Breast epithelium (tissue), 3 donors: ENCODE measurements around the gene WFDC6.

Source experiments
- POLR2A ChIP-seq: fragments of 450-650 bp; IDR thresholded peaks from one replicate; pipeline ENCODE4 v1.6.1; 2016; ENCODE audit warnings: antibody characterized with exemption, mild to moderate bottlenecking, moderate library complexity
- POLR2AphosphoS5 ChIP-seq, 3 donors: sonication (generic); formaldehyde crosslinking; IDR thresholded peaks; one replicate each; pipeline ENCODE4 v1.6.1; 2017; ENCODE audit warnings: antibody characterized with exemption in 3 of 3
- TF ChIP-seq, protein P1 (sequence below), 3 donors: fragments of 450-650 bp; IDR thresholded peaks; one replicate each; pipeline ENCODE4 v1.5.1; 2016 to 2017; ENCODE audit warnings: antibody characterized with exemption in 3 of 3, mild to moderate bottlenecking in 3 of 3, moderate library complexity in 3 of 3

DNA sequence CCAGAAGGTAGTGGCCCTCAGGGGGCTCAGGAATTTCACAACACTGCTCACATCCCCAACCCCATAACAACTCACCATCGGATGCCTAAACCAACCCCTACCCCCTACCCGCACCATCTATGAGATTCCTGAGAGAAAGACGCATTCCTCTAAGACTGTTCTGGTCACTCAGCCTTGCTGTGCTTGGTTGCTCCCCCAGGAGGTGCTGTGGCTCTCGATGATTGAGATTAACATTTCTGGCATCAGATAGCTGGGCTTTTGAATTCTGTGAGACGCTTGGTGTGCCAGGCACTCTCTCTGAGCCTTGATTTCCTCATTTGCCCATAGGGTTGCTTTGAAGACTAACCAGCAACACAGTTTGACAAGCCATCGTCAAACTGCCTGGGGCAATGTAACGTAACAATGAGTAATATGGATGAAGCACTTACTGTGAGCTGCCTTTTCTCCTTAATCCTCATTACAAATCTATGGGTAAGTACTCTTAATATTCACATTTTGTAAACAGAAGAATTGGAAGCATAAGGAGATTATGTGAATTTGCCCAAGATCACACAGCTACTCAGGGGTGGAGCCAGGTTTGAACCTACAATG lies 978 bp downstream of the WFDC6 start:
- TF ChIP-seq, protein P1, sequence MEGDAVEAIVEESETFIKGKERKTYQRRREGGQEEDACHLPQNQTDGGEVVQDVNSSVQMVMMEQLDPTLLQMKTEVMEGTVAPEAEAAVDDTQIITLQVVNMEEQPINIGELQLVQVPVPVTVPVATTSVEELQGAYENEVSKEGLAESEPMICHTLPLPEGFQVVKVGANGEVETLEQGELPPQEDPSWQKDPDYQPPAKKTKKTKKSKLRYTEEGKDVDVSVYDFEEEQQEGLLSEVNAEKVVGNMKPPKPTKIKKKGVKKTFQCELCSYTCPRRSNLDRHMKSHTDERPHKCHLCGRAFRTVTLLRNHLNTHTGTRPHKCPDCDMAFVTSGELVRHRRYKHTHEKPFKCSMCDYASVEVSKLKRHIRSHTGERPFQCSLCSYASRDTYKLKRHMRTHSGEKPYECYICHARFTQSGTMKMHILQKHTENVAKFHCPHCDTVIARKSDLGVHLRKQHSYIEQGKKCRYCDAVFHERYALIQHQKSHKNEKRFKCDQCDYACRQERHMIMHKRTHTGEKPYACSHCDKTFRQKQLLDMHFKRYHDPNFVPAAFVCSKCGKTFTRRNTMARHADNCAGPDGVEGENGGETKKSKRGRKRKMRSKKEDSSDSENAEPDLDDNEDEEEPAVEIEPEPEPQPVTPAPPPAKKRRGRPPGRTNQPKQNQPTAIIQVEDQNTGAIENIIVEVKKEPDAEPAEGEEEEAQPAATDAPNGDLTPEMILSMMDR (IDR thresholded peaks at IDR 0.05): no peak
- TF ChIP-seq POLR2AphosphoS5 (IDR thresholded peaks at IDR 0.05): no peak
- no peak for TF ChIP-seq POLR2A
